DOHH2 (cell line): Measurements from ENCODE around the gene MET.

ENCODE experiments used
- H3F3A ChIP-seq: fragments of 200-600 bp; sonication (generic), shearing (Covaris generic); 2 replicates; pipeline ENCODE4 v1.6.0; 2016; ENCODE audit warnings: antibody characterized with exemption, mild to moderate bottlenecking; ENCODE audit not compliant: control insufficient read depth, insufficient read depth
- H3K27ac ChIP-seq: fragments of 200-600 bp; sonication (generic); 2 replicates; pipeline ENCODE4 v1.5.1; 2014; ENCODE audit warnings: low read depth, mild to moderate bottlenecking, low read length, moderate library complexity
- H3K27me3 ChIP-seq: fragments of 200-600 bp; sonication (generic); 2 replicates; pipeline ENCODE4 v1.6.1; 2014; ENCODE audit warnings: mild to moderate bottlenecking, low read length, mixed read lengths; ENCODE audit not compliant: control insufficient read depth
- H3K36me3 ChIP-seq: fragments of 200-600 bp; sonication (generic); 2 replicates; pipeline ENCODE4 v1.6.1; 2014; ENCODE audit warnings: mild to moderate bottlenecking, low read length, moderate library complexity, mixed read lengths; ENCODE audit not compliant: control insufficient read depth
- H3K4me1 ChIP-seq: fragments of 200-600 bp; sonication (generic); 2 replicates; pipeline ENCODE4 v1.6.1; 2014; ENCODE audit warnings: mild to moderate bottlenecking, low read length, mixed read lengths; ENCODE audit not compliant: control insufficient read depth
- H3K4me2 ChIP-seq: fragments of 200-600 bp; sonication (generic); 2 replicates; pipeline ENCODE4 v1.6.0; 2014; ENCODE audit warnings: mild to moderate bottlenecking, low read length, moderate library complexity
- H3K4me3 ChIP-seq: fragments of 200-600 bp; sonication (generic); 2 replicates; pipeline ENCODE4 v1.5.1; 2014; ENCODE audit warnings: mild to moderate bottlenecking, low read length, mixed read lengths
- H3K79me2 ChIP-seq: fragments of 200-600 bp; sonication (generic); 2 replicates; pipeline ENCODE4 v1.6.1; 2014; ENCODE audit warnings: mild to moderate bottlenecking, low read length, mixed read lengths; ENCODE audit not compliant: control insufficient read depth
- H3K9me2 ChIP-seq: fragments of 200-600 bp; sonication (generic); replicated peaks from 2 replicates; pipeline ENCODE4 v1.6.1; 2014; ENCODE audit warnings: mild to moderate bottlenecking, low read length, mixed read lengths; ENCODE audit not compliant: control insufficient read depth
- H3K9me3 ChIP-seq: fragments of 200-600 bp; sonication (generic); 2 replicates; pipeline ENCODE4 v1.6.1; 2014; ENCODE audit warnings: antibody characterized with exemption, low read length, mixed read lengths; ENCODE audit not compliant: control insufficient read depth, insufficient read depth
- H4K20me1 ChIP-seq: fragments of 200-600 bp; sonication (generic); 2 replicates; pipeline ENCODE4 v1.6.0; 2014; ENCODE audit warnings: low read depth, mild to moderate bottlenecking, antibody characterized with exemption, low read length, moderate library complexity; ENCODE audit not compliant: control insufficient read depth, insufficient read depth
- EZH2phosphoT487 ChIP-seq: fragments of 200-600 bp; sonication (generic); IDR thresholded peaks from 2 replicates; pipeline ENCODE4 v1.6.1; 2017; ENCODE audit warnings: borderline replicate concordance, mild to moderate bottlenecking, antibody characterized with exemption, low read length, moderate library complexity, mixed read lengths
- TF ChIP-seq, protein P1 (sequence below): fragments of 200-600 bp; sonication (generic); IDR thresholded peaks from one replicate; pipeline ENCODE4 v1.5.1; 2014; ENCODE audit warnings: antibody characterized with exemption, mild to moderate bottlenecking, low read depth, low read length; ENCODE audit not compliant: poor library complexity, severe bottlenecking

MET gene

DNA sequence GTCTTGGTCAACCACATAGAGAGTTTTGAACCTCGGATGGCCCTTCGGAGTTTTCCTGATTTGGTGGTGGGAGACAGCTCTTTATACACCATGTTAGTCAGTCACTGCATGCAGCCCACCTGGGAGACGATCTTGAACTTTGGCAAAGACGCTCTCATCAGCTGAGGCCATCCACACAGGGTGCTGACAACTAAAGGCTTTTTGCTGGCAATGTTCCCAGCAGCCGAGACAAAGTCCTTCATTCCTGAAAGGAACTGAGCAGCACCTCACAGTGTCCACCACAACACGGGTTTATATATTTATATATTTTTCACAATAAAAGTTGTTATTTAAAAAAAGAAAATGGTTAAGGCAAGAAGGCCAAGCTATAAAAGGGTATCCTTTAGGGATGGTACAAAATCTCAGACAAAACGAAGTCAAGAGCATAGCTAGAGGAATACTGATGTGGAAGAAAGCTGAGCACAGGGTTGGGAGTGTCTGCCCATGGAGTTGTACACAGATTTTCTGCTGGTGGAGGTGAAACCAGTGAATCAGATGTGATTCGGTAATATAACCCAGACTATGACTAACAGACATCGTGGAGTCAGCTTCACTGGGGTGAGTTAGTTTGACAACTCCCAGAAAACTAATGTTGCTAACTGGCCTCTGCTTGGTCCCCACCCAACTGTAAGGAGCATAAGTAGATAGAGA, 163.0 kb downstream of the MET start:
- Histone ChIP-seq H3K27ac (no peak overlapping the region), H3K36me3 (no peaks in the 10 kb centered on the region), H3F3A (no peaks in the 10 kb centered on the region), H3K4me2 (no peak overlapping the region), H3K9me2 (no peaks in the 10 kb centered on the region), H4K20me1 (no peaks in the 10 kb centered on the region), H3K4me3 (no peak overlapping the region), H3K4me1 (no peaks in the 10 kb centered on the region), H3K27me3 (0 out of 2 replicates have a peak, but pooled peaks cover 4% of the 10 kb centered on the region), H3K79me2 (no peaks in the 10 kb centered on the region), H3K9me3 (no peaks in the 10 kb centered on the region)
- TF ChIP-seq EZH2phosphoT487 = no peak
- TF ChIP-seq, protein P1, sequence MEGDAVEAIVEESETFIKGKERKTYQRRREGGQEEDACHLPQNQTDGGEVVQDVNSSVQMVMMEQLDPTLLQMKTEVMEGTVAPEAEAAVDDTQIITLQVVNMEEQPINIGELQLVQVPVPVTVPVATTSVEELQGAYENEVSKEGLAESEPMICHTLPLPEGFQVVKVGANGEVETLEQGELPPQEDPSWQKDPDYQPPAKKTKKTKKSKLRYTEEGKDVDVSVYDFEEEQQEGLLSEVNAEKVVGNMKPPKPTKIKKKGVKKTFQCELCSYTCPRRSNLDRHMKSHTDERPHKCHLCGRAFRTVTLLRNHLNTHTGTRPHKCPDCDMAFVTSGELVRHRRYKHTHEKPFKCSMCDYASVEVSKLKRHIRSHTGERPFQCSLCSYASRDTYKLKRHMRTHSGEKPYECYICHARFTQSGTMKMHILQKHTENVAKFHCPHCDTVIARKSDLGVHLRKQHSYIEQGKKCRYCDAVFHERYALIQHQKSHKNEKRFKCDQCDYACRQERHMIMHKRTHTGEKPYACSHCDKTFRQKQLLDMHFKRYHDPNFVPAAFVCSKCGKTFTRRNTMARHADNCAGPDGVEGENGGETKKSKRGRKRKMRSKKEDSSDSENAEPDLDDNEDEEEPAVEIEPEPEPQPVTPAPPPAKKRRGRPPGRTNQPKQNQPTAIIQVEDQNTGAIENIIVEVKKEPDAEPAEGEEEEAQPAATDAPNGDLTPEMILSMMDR = no peak

DNA sequence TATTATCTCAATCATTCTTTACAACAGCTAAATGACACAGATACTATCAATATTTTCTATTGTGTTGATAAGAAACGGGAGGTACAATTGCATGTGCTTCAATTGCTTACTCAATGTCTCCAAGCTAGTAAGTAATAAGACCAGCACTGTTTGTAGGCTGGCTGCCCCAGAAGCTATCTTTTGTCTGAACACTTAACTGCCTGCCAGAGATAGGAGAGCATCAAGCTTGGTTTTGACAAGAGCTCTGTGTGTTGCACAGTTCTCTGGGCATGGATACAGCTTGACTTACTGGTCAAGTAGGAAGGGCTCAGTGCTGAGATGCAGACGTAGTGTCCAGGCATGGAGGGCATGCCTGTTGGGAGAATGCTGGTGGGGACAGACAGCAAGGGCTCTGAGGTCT, 164.1 kb downstream of the MET start:
- no peaks in the 10 kb centered on the region for H3K9me2 ChIP-seq
- H3K79me2 ChIP-seq = no peaks in the 10 kb centered on the region
- no peak overlapping the region for H3K27ac ChIP-seq
- H3K4me3 ChIP-seq = no peak overlapping the region
- H3F3A ChIP-seq = no peaks in the 10 kb centered on the region
- no peak for TF ChIP-seq EZH2phosphoT487
- TF ChIP-seq, protein P1 = no peak
- H3K9me3 ChIP-seq = no peaks in the 10 kb centered on the region
- no peaks in the 10 kb centered on the region for H3K36me3 ChIP-seq
- H4K20me1 ChIP-seq = no peaks in the 10 kb centered on the region
- H3K4me1 ChIP-seq = no peaks in the 10 kb centered on the region
- 0 out of 2 replicates have a peak, but pooled peaks cover 7% of the 10 kb centered on the region for H3K27me3 ChIP-seq
- H3K4me2 ChIP-seq = no peak overlapping the region

DNA sequence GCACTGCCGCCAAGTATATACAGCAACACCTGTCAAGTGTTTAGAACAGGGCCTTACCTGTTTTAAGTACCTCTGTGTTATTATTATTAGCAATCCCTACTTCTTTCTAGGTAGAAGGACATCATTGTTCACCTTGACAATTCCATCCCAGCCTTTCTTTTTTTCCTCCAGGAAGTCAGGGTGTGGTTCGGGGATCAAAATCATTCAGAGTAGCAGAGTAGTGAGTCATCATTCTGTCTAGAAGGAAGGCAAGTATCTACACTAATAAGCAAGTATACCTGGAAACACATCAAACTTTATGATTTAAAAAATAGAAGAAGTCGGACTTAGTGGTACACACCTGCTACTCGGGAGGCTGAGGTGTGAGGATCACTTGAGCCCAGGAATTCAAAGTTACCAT, 164.9 kb downstream of the MET start:
- Histone ChIP-seq H3K9me3 (0 out of 2 replicates have a peak, but pooled peaks cover 3% of the 10 kb centered on the region), H3K9me2 (no peaks in the 10 kb centered on the region), H3K4me1 (no peaks in the 10 kb centered on the region), H3K36me3 (no peaks in the 10 kb centered on the region), H3K27ac (no peak overlapping the region), H3F3A (no peaks in the 10 kb centered on the region), H3K4me3 (no peak overlapping the region), H3K79me2 (no peaks in the 10 kb centered on the region), H3K4me2 (no peak overlapping the region), H3K27me3 (peaks cover 11% of the 10 kb centered on the region; the same call in 1 of the 2 replicates), H4K20me1 (no peaks in the 10 kb centered on the region)
- TF ChIP-seq, protein P1 = no peak
- no peak for TF ChIP-seq EZH2phosphoT487
